ENCODE data around the gene GPR85.
"Not testable (repeated sequence)": the region's sequence is repeated elsewhere in the genome, so short reads cannot be mapped to it uniquely, and the experiment has no call there.

Gene GPR85

GRCh38 chr7:113119429-113119828 is 32.8 kb upstream of the GPR85 start:
- H3K4me3 ChIP-seq (ENCODE audit: low read length), result no peak overlapping the region
- DNase-seq (ENCODE audit: low read depth), result no peak
- no peak for TF ChIP-seq CTCF (IDR thresholded peaks at IDR 0.05; ENCODE audit: insufficient read depth, low read depth, low read length, missing control alignments)

- DNase-seq (ENCODE audit: low read depth), result peak; percentile 91
- peak within 1 kb of the TSS; percentile 87 for H3K4me3 ChIP-seq (ENCODE audit: low read length)
- no peak for TF ChIP-seq CTCF (IDR thresholded peaks at IDR 0.05; ENCODE audit: insufficient read depth, low read depth, low read length, missing control alignments)
Observed at GRCh38 chr7:113118074-113118959, 31.7 kb upstream of the GPR85 start, which contains the start of gene SMIM30. Gene SMIM30 (minus strand): TSS chr7:113118554. CDS start chr7:113117578, 976 bp downstream.

GRCh38 chr7:113117374-113117774 is 30.7 kb upstream of the GPR85 start:
- peak overlapping the region; percentile 87 for H3K4me3 ChIP-seq (ENCODE audit: low read length)
- DNase-seq (ENCODE audit: low read depth), result not testable (repeated sequence)

GRCh38 chr7:113113912-113114311 is 27.3 kb upstream of the GPR85 start:
- TF ChIP-seq CTCF (IDR thresholded peaks at IDR 0.05; ENCODE audit: insufficient read depth, low read depth, low read length, missing control alignments), result peak; percentile 27

GRCh38 chr7:113109718-113110117 is 23.1 kb upstream of the GPR85 start:
- DNase-seq (ENCODE audit: low read depth), result peak; percentile 43
- TF ChIP-seq CTCF (IDR thresholded peaks at IDR 0.05; ENCODE audit: insufficient read depth, low read depth, low read length, missing control alignments), result no peak
- no peak overlapping the region for H3K4me3 ChIP-seq (ENCODE audit: low read length)

More at GRCh38 chr7:113113912-113114311, 27.3 kb upstream of the GPR85 start:
- H3K4me3 ChIP-seq (ENCODE audit: low read length), result no peak overlapping the region
- peak; percentile 54 for DNase-seq (ENCODE audit: low read depth)

- peak; percentile 91 for DNase-seq (ENCODE audit: low read depth)
- no peak for TF ChIP-seq CTCF (IDR thresholded peaks at IDR 0.05; ENCODE audit: insufficient read depth, low read depth, low read length, missing control alignments)
- H3K4me3 ChIP-seq (ENCODE audit: low read length), result peak overlapping the region; percentile 26
Observed at GRCh38 chr7:113100121-113100603, 13.5 kb upstream of the GPR85 start.

GRCh38 chr7:113099284-113099919 is 12.8 kb upstream of the GPR85 start:
- H3K4me3 ChIP-seq (ENCODE audit: low read length), result peak overlapping the region; percentile 26
- peak; percentile 94 for DNase-seq (ENCODE audit: low read depth)
- no peak for TF ChIP-seq CTCF (IDR thresholded peaks at IDR 0.05; ENCODE audit: insufficient read depth, low read depth, low read length, missing control alignments)
